Measurements from ENCODE around the gene HOMER2.

Gene HOMER2

GRCh38 chr15:82980981-82981380 is 28.5 kb upstream of the HOMER2 start:
- no peak for DNase-seq (ENCODE audit: low read depth in 1 of 2, low spot score in 1 of 2)
- TF ChIP-seq CTCF (IDR thresholded peaks at IDR 0.05; ENCODE audit: insufficient read depth, low read length) (no peak), SPI1 (IDR thresholded peaks at IDR 0.05; ENCODE audit: borderline replicate concordance, low read depth) (no peak), REST (IDR thresholded peaks at IDR 0.05; ENCODE audit: insufficient replicate concordance, low read depth) (no peak), POLR2AphosphoS5 (IDR thresholded peaks at IDR 0.05; ENCODE audit: low read depth) (no peak), GABPA (IDR thresholded peaks at IDR 0.05; ENCODE audit: low read depth) (no peak)
- H3K4me3 ChIP-seq (replicated peaks; ENCODE audit: insufficient read depth, low read length): no peak overlapping the region
- H3K27ac ChIP-seq (replicated peaks): no peak overlapping the region
- no peaks in the 10 kb centered on the region for H3K27me3 ChIP-seq (ENCODE audit: insufficient read depth, poor library complexity, severe bottlenecking)

- DNase-seq (ENCODE audit: low read depth in 1 of 2, low spot score in 1 of 2): no peak
Observed at GRCh38 chr15:82979726-82980125, 27.2 kb upstream of the HOMER2 start.

GRCh38 chr15:82978438-82978837 is 25.9 kb upstream of the HOMER2 start:
- no peak for DNase-seq (ENCODE audit: low read depth in 1 of 2, low spot score in 1 of 2)
- no peak for TF ChIP-seq CTCF (IDR thresholded peaks at IDR 0.05; ENCODE audit: insufficient read depth, low read length)
- no peak for TF ChIP-seq REST (IDR thresholded peaks at IDR 0.05; ENCODE audit: insufficient replicate concordance, low read depth)
- no peak for TF ChIP-seq SPI1 (IDR thresholded peaks at IDR 0.05; ENCODE audit: borderline replicate concordance, low read depth)
- TF ChIP-seq GABPA (IDR thresholded peaks at IDR 0.05; ENCODE audit: low read depth): no peak
- no peak for TF ChIP-seq POLR2AphosphoS5 (IDR thresholded peaks at IDR 0.05; ENCODE audit: low read depth)
- Histone ChIP-seq H3K27ac (replicated peaks) (no peak overlapping the region), H3K4me3 (replicated peaks; ENCODE audit: insufficient read depth, low read length) (no peak overlapping the region), H3K27me3 (ENCODE audit: insufficient read depth, poor library complexity, severe bottlenecking) (no peaks in the 10 kb centered on the region)

More at GRCh38 chr15:82979726-82980125, 27.2 kb upstream of the HOMER2 start:
- no peak overlapping the region for H3K4me3 ChIP-seq (replicated peaks; ENCODE audit: insufficient read depth, low read length)
- H3K27me3 ChIP-seq (ENCODE audit: insufficient read depth, poor library complexity, severe bottlenecking): no peaks in the 10 kb centered on the region
- no peak overlapping the region for H3K27ac ChIP-seq (replicated peaks)
- TF ChIP-seq GABPA (IDR thresholded peaks at IDR 0.05; ENCODE audit: low read depth): no peak

- Histone ChIP-seq H3K27ac (replicated peaks) (no peak overlapping the region), H3K4me3 (replicated peaks; ENCODE audit: insufficient read depth, low read length) (no peak overlapping the region), H3K27me3 (ENCODE audit: insufficient read depth, poor library complexity, severe bottlenecking) (no peaks in the 10 kb centered on the region)
- DNase-seq (ENCODE audit: low read depth in 1 of 2, low spot score in 1 of 2): no peak
- no peak for TF ChIP-seq CTCF (IDR thresholded peaks at IDR 0.05; ENCODE audit: insufficient read depth, low read length)
- no peak for TF ChIP-seq POLR2AphosphoS5 (IDR thresholded peaks at IDR 0.05; ENCODE audit: low read depth)
Observed at GRCh38 chr15:82977076-82977475, 24.6 kb upstream of the HOMER2 start.

Data from HL-60 (cell line).